GM20000 (cell line): ENCODE data around the gene FLACC1.
"Not testable (repeated sequence)": the region's sequence is repeated elsewhere in the genome, so short reads cannot be mapped to it uniquely, and the experiment has no call there.

ENCODE experiments used
- DNase-seq: peaks from one replicate; pipeline ENCODE4 v3.0.0; 2012; ENCODE audit warnings: low spot score
- CTCF ChIP-seq: IDR thresholded peaks from 2 replicates; pipeline ENCODE4 v1.5.1; 2012; ENCODE audit warnings: mild to moderate bottlenecking, control low read depth; ENCODE audit errors: extremely low read depth, missing control alignments

FLACC1 gene

GRCh38 chr2:201307876-201308275 is 49.3 kb downstream of the FLACC1 start:
- no peak for DNase-seq
- TF ChIP-seq CTCF, result no peak

GRCh38 chr2:201299929-201300328 is 57.2 kb downstream of the FLACC1 start:
- not testable (repeated sequence) for DNase-seq

- no peak for TF ChIP-seq CTCF
Observed at GRCh38 chr2:201298462-201299052, 58.6 kb downstream of the FLACC1 start.

GRCh38 chr2:201290457-201291148 is 66.5 kb downstream of the FLACC1 start:
- DNase-seq, result not testable (repeated sequence)

More at GRCh38 chr2:201298462-201299052, 58.6 kb downstream of the FLACC1 start:
- DNase-seq, result no peak

GRCh38 chr2:201285499-201285898 is 71.6 kb downstream of the FLACC1 start:
- no peak for TF ChIP-seq CTCF
- DNase-seq, result no peak

- no peak for TF ChIP-seq CTCF
Observed at GRCh38 chr2:201280191-201281040, 76.7 kb downstream of the FLACC1 start.

GRCh38 chr2:201279079-201279478 is 78.1 kb downstream of the FLACC1 start:
- no peak for DNase-seq
- TF ChIP-seq CTCF, result no peak

More at GRCh38 chr2:201280191-201281040, 76.7 kb downstream of the FLACC1 start:
- DNase-seq, result no peak

GRCh38 chr2:201276511-201276910 is 80.6 kb downstream of the FLACC1 start:
- TF ChIP-seq CTCF, result no peak
- DNase-seq, result no peak
